ENCODE results near the gene AEBP1. TPM values are rescaled to one million over a fixed set of nuclear protein-coding genes. Genes with fewer than 3 reads are reported as not detected.

Gene AEBP1
- total RNA-seq, 4 donors from 2014 or later: 38.9 to 151 (median 57.6) TPM

- H3K9me3 ChIP-seq: no peaks in the 10 kb centered on the region
- H3K4me1 ChIP-seq: no peaks in the 10 kb centered on the region
- no peak overlapping the region for H3K4me3 ChIP-seq (replicated peaks in 1 of 3)
- TF ChIP-seq CTCF (IDR thresholded peaks at IDR 0.05) (no peak), POLR2A (IDR thresholded peaks at IDR 0.05) (no peak)
- no peaks in the 10 kb centered on the region for H3K27me3 ChIP-seq
- intact Hi-C loops (cut with DNase I): no loop called here
- H3K27ac ChIP-seq: no peak overlapping the region
- H3K36me3 ChIP-seq: peaks cover 0 to 12% of the 10 kb centered on the region in 2 donors
- DNase-seq: no peak
- WGBS, 2 donors: 88 to 89% methylated on average over 15 to 33 of the region's 34 CpGs
Observed at GRCh38 chr7:44112997-44113763, 9.0 kb downstream of the AEBP1 start.

GRCh38 chr7:44113764-44114354 lies 9.7 kb downstream of the AEBP1 start:
- intact Hi-C loops (cut with DNase I): no loop called here
- no peak overlapping the region for H3K27ac ChIP-seq
- WGBS, 2 donors: 94 to 95% methylated on average over 7 to 24 of the region's 24 CpGs
- no peaks in the 10 kb centered on the region for H3K27me3 ChIP-seq
- H3K4me1 ChIP-seq: no peaks in the 10 kb centered on the region
- no peak for TF ChIP-seq CTCF (IDR thresholded peaks at IDR 0.05)
- TF ChIP-seq POLR2A (IDR thresholded peaks at IDR 0.05): no peak
- peaks cover 0 to 12% of the 10 kb centered on the region in 2 donors for H3K36me3 ChIP-seq
- H3K9me3 ChIP-seq: no peaks in the 10 kb centered on the region
- H3K4me3 ChIP-seq (replicated peaks in 1 of 3): no peak overlapping the region
- no peak for DNase-seq

GRCh38 chr7:44114586-44115310 lies 10.6 kb downstream of the AEBP1 start:
- intact Hi-C loops (cut with DNase I): loop anchor here (5.0 kb wide), 1 partner anchor 37 kb away; no protein-coding TSS in a partner anchor
- H3K27me3 ChIP-seq: no peaks in the 10 kb centered on the region
- TF ChIP-seq POLR2A (IDR thresholded peaks at IDR 0.05): no peak
- no peak for TF ChIP-seq CTCF (IDR thresholded peaks at IDR 0.05)
- no peaks in the 10 kb centered on the region for H3K9me3 ChIP-seq
- H3K36me3 ChIP-seq: peaks cover 2 to 12% of the 10 kb centered on the region in 2 donors
- H3K4me3 ChIP-seq (replicated peaks in 1 of 3): no peak overlapping the region
- H3K27ac ChIP-seq: no peak overlapping the region
- no peak for DNase-seq
- 91 to 93% methylated on average over 10 to 12 of the region's 12 CpGs for WGBS, 2 donors
- H3K4me1 ChIP-seq: no peaks in the 10 kb centered on the region

- Histone ChIP-seq H3K36me3 (peaks cover 9 to 18% of the 10 kb centered on the region in 2 donors), H3K27ac (no peak overlapping the region), H3K4me3 (replicated peaks in 1 of 3) (no peak overlapping the region), H3K9me3 (no peaks in the 10 kb centered on the region), H3K4me1 (no peaks in the 10 kb centered on the region), H3K27me3 (no peaks in the 10 kb centered on the region)
- intact Hi-C loops (cut with DNase I): loop anchor here (5.0 kb wide), 1 partner anchor 39 kb away; no protein-coding TSS in a partner anchor
- DNase-seq: no peak
- TF ChIP-seq POLR2A (IDR thresholded peaks at IDR 0.05) (no peak), CTCF (IDR thresholded peaks at IDR 0.05) (no peak)
- 85 to 95% methylated on average over 11 to 13 of the region's 17 CpGs for WGBS, 2 donors
Observed at GRCh38 chr7:44116087-44116788, 12.1 kb downstream of the AEBP1 start.
